ENCODE results near the gene DNAAF1.

- TF ChIP-seq GABPA (IDR thresholded peaks at IDR 0.05; ENCODE audit: low read depth) (no peak), CTCF (IDR thresholded peaks at IDR 0.05) (no peak), RCOR1 (IDR thresholded peaks at IDR 0.05; ENCODE audit: low read length) (no peak), SMC3 (IDR thresholded peaks at IDR 0.05; ENCODE audit: low read depth, low read length) (no peak), JUND (IDR thresholded peaks at IDR 0.05) (no peak), MAX (IDR thresholded peaks at IDR 0.05; ENCODE audit: low read depth) (no peak)
Measured at GRCh38 chr16:84150926-84151325, 5.8 kb downstream of the DNAAF1 start.
